Fibroblast of gingiva (primary cell): ENCODE data around the gene PPL.
"Not testable (repeated sequence)": the region's sequence is repeated elsewhere in the genome, so short reads cannot be mapped to it uniquely, and the experiment has no call there.

ENCODE experiments used
- DNase-seq: peaks from one replicate; pipeline ENCODE4 v3.0.0-alpha.2; 2011; ENCODE audit warnings: low read depth

PPL gene

DNA sequence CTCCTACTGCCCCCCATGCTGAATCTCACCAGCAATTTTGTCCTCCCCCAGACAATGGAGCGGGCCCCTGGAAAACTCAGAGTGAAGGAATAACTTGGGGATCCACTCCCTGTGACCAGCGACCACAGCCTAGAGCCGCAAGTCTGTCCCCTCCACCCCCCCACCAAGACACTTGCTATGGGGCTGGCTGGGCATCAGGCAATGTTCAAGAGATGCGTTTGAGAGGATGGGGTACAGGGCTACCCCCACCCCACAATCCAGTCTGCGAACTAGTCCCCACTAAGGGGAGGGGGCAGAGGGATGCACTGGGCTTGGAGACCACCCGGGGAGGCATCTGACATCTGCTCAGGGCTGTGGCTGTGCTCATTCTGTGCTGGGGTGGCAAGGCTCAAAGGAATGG, 2.4 kb downstream of the PPL start:
- no peak for DNase-seq

DNA sequence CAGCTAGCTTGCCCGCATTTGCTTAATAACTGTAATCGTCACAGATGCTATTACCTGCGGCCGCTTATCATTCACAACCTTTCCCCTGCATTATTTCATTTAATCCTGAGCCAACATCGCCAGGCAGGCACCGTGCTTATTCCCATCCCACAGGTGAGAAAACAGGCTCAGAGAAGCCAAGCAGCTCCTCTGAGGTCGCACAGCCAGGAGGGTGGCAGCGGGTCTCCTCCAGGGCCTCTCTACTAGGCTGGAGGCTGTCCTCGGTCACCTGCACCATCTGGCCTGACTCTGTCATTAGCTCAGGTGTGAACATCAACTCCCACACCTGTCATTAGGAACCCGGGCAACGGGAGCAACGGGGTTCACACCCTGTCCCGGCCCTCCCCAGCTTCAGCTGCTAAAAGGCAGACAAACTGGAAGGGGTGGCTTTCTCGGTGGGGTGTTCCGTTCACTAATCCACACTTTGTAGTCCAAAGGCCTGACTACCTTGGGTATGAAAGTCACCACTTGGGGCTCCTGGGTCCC, 3.0 kb downstream of the PPL start:
- no peak for DNase-seq

DNA sequence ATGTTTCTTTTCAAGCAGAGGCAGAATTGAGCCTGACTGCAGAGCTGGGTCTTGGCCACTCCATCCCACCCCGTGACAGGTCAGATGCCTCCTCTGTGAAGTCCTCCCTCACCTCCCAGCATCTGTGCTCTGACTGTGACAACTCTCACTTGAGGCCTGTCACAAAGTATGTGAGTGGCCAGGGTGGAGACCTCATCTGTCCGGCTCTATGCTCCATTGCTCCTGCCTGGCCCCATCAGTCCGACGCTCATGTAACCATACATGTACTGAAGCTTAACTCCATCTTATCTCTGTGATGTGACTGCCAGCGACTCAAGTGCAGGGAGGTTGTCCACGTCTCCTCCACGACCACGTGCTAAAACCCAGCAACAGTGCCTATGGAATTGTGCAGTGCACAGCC, 3.5 kb downstream of the PPL start:
- no peak for DNase-seq

GRCh38 chr16:4931381-4931780, 5.6 kb downstream of the PPL start:
- DNase-seq = no peak

- DNase-seq = not testable (repeated sequence)
Measured at GRCh38 chr16:4929619-4930018, 7.3 kb downstream of the PPL start.

DNA sequence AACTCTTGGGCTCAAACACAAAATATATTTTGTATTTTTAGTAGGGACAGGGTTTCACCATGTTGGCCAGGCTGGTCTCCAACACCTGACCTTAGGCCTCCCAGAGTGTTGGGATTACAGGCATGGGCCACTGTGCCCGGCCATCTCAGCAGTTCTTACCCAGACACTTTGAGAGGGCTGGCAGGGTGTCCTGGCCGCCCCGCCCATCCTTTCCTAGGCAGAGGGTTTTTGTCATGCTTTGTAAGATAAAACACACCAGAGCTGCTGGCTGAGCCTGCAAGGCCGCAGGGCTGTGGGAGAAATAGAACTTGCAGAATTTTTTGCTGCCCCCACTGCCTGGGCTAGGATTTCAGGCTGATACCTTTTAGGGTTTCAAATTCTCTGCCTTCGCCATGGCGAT, 8.7 kb downstream of the PPL start:
- DNase-seq = no peak

DNA sequence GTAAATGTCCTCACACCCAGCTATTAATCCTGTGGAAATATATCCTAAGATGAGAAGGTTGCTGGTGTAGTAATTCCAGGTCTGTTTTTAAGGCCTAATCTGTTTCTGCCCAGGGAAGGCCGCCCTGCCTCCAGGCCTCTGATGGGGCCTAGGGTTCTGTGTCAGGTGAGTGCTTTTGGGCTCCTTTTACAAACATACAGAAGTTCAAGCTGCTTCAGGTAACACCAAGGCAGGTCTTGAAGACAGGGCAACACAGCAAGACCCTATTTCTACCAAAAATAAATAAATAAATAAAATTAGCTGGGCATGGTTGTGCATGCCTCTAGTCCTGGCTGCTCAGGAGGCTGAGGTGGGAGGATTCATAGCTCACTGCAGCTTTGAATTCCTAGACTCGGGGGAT, 9.3 kb downstream of the PPL start:
- DNase-seq = no peak

DNA sequence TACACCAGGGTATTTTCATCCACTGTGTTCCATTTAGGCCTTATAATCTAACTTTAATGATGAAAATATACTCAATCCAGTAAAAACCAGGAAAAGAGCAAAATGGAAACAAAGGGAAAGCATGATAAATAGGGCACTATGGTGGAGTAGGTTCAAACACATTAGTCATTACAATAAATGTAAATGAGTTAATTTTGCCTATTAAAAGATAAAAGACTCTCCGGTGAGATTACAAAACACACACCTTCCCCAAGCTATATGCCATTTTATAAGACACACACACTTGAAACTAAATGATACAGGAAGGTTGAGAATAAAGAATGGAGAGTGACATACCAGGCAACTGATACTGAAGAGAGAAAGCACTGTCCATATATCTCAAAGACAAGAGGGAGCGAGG, 10.0 kb downstream of the PPL start:
- DNase-seq = no peak

DNA sequence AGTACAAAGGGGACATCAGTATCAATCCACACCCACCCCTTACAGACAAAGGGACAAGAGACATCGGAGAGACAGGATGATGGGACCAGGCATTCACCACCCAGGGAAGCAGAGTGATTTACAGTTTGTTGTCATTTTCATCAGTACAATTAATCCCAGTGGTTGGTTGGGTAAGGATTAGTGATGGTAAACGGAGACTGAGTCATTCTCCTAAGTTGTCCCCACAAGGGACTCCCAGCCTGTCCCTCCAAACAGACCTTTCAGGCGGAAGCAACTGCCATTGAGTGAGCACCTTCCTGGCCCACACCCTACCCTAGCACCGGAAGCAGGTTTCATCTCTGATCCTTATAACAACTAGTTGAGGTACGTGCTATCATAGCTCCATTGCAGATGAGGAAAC, 11.2 kb downstream of the PPL start:
- DNase-seq = no peak

- no peak for DNase-seq
Measured at GRCh38 chr16:4925293-4925607, 11.7 kb downstream of the PPL start.

DNA sequence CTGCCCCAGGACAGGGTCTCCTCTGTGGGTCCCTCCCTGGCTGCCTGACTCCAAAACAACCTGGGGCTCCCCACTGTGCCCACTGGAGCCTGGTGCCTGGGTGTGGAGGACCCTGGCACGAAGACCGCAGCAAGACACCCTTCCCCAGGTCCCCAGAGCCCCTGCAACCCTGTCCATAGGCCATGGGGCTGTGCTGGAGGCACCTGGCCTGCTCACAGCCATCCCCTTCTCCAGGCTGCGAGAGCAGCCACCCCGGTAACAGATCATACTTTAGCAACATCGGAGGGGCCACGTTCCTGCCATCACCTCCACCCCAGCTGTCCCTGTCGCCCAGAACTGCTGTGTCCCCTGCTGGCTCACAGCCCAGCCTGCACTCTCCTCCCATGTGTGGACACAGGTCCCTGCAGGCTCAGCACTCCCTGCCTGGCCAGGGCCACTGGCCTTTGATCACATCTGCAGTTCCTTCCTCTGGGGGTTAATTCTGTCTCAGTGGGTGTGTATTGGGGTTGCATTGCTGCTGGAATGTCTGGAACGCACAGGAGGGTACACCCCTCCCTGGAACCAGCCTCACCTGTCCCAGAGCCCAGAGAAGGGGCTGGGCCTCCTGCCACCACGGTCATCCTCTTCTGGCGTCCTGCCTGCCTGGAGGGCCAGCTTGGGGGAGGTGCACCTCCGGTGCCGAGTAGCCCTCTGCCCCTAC, 12.2 kb downstream of the PPL start:
- no peak for DNase-seq

DNA sequence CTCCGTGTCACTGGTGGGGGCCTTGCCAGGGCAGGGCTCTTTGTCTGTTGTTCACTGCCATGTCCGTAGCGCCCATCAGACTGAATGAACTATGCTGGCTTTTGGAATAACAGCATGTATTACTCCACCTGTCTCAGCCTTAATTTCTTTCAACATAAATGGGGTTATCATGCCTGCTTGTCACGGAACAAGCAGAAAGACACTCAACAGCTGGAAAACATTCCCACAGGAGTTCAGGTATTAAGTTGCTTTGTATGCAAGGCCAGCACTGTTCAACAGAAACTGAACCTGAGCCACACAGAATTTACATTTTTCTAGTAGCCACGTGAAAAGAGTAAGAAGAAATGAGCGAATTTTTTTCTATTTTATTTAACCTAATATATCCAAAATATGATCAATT, 13.1 kb downstream of the PPL start:
- DNase-seq = no peak

- DNase-seq = no peak
Measured at GRCh38 chr16:4922721-4923342, 14.1 kb downstream of the PPL start.

- no peak for DNase-seq
Measured at GRCh38 chr16:4920826-4921225, 16.1 kb downstream of the PPL start.

DNA sequence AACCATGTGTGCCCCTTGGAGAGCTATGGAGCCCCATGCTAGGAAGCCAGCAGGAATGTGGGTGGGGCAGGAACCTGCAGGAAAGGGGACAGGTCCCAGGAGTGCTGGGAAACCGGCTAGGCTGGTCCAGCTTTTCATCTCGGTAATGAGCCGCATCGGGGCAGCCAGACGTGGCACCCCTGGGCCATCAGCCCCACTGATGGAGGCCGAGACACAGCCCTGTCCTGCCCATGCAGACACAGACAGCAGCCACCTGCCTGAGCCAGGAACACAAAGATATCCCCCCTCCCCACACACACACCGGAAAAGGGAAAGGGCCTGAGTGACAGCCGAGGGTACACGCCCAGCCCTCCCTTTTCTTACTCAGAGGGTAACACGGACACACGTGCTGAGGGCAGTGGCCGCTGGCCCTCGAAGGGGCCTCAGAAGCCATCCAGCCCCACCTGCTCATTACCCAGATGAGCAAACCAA, 18.1 kb downstream of the PPL start:
- DNase-seq = no peak

DNA sequence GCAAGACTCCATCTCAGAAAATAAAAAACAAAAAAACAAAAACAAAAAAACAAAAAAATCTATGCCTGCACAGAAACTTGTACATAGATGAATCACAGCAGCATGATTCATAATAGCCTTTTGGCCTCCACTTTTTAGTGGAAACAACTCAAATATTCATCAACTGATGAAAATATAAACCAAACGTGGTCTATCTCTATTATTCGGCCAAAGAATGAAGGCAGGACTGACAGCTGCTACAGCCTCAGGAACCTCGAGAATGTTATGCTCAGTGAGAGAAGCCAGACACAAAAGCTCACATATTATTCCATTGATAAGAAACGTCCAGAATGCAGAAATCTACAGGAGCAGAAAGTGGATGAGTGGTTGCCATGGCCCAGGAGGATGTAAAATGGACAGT, 19.8 kb downstream of the PPL start:
- DNase-seq = no peak

GRCh38 chr16:4915226-4915761, 21.7 kb downstream of the PPL start:
- DNase-seq = peak; percentile 96

- DNase-seq = no peak
Measured at GRCh38 chr16:4914528-4915225, 22.3 kb downstream of the PPL start.

DNA sequence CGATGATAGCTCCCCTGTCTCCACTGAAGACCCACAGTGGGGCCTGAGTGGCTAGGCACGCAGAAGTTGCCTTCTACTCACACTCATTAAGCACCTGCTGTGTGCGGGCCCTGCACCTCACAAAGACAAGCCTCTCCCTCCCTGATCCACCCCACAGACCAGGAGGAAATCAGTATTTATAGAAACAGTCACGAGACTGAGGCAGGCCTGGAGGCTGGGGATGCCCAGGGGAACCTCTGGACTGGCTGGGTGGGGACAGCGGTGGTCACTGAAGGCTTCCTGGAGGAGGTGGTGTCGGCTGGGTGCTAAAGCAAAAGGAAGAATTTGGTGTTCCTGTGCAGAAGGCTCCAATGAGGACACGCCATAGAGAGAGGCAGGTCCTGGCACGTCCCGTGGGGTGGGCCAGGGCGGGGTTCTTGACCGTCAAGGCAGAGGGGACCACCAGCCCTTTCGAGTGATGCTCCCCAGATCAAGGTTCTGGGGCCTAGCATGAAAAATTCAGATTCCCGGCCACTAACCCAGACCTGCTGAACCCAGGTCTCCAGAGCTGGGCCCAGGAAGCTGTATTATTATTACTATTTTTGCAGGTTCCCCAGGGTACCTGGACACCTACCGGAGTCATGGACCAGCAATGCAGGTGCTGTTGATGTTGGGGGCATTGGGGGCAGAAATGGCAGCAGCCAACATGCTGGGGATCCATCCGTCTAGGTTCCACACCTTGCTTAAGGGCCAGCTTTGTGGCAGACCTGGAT, 23.0 kb downstream of the PPL start:
- DNase-seq = no peak

- no peak for DNase-seq
Measured at GRCh38 chr16:4913130-4913773, 23.7 kb downstream of the PPL start.

DNA sequence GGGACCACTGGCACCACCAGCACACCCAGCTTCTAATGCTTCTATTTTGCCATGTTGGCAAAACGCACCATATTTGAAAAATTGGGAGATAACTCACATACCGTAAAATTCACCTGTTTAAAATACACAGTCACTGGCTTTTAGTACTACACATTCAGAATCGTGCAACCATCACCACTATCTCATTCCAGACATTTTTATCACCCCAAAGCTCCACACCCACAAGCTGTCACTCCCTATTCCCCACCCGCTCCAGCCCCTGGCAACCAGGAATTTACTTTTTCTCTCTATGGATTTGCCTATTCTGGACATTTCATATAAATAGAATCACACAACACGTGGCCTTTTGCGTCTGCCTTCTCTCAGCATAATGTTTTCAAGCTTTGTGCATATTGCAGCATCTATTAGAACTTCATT, 25.0 kb downstream of the PPL start:
- DNase-seq = no peak

DNA sequence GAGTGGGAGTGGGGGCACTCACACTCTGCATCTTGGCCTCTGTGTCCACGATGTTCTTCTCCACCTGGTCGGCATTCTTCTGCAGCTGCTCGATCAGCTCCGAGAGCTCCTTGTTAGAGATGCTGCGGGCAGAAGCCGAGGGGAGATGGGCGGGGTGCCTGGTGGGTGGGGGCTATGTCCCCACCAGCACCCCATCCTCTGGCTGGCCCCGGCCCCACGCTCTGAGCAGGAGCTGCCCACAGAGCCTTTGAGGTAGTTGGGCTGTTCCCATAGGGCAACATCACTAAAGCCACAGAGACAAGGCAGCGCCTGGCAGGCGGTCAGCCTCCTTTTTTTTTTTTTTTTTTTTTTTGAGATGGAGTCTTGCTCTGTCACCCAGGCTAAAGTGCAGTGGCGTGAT, 26.1 kb downstream of the PPL start:
- no peak for DNase-seq
